ENCODE results near the gene METTL15.

METTL15 gene

DNA sequence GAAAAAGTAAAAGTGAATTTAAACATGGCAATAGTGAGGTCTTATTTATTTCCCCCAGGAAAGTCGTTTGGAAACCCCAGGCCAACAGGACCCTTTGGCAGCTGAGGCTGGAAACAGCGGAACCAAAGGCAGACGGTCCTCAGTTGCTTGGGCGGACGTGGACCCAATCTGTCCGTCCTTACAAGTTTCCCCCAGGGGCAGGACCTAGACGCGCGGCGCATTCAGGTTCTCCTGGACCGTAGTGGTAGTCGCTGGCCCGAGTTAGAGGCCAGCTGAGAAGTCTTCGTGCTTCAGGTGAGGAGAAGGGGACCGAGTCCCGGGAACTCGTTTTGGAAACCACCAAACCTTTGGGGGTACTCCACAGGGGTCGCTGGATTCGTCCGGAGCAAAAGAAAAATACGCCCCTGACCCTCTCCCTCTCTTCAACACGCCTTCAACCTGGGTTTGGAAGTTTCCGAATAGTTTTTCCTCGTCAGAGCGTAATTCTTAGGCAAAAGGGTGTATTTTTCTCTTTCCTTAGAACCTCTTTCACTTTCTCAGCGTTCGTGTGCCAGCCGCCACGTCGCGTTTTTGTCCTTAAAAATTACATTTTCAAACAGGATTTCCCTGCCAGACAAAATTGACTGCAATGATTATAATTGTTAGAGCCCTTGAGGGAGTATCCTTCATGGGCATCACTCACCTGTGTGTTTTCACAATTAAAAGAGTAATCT lies 2.1 kb downstream of the METTL15 start:
- Histone ChIP-seq H3K4me1 (ENCODE audit: insufficient read depth, low read length, severe bottlenecking) (peaks cover 50% of the 10 kb centered on the region), H3K36me3 (ENCODE audit: insufficient read depth, low read length) (peaks cover 18% of the 10 kb centered on the region; the same call in 1 of the 2 replicates), H3K9me2 (ENCODE audit: low read depth, low read length) (no peaks in the 10 kb centered on the region), H3K4me3 (ENCODE audit: low read depth, low read length, poor library complexity, severe bottlenecking) (peak overlapping the region; percentile 75), H3F3A (ENCODE audit: insufficient read depth, low read length) (no peaks in the 10 kb centered on the region), H3K4me2 (ENCODE audit: low read length) (peak overlapping the region; percentile 84), H3K27me3 (ENCODE audit: insufficient read depth, low read length) (no peaks in the 10 kb centered on the region), H3K79me2 (ENCODE audit: insufficient read depth, low read length) (peaks cover 55% of the 10 kb centered on the region), H3K9ac (ENCODE audit: low read length) (peak overlapping the region; percentile 80), H4K20me1 (ENCODE audit: insufficient read depth, low read length) (no peaks in the 10 kb centered on the region), H3K27ac (ENCODE audit: low read depth, low read length, poor library complexity, severe bottlenecking) (peak overlapping the region; percentile 30), H3K9me3 (ENCODE audit: low read length) (no peaks in the 10 kb centered on the region), H2AFZ (ENCODE audit: low read length) (peak overlapping the region; percentile 64)
- TF ChIP-seq, protein P1, sequence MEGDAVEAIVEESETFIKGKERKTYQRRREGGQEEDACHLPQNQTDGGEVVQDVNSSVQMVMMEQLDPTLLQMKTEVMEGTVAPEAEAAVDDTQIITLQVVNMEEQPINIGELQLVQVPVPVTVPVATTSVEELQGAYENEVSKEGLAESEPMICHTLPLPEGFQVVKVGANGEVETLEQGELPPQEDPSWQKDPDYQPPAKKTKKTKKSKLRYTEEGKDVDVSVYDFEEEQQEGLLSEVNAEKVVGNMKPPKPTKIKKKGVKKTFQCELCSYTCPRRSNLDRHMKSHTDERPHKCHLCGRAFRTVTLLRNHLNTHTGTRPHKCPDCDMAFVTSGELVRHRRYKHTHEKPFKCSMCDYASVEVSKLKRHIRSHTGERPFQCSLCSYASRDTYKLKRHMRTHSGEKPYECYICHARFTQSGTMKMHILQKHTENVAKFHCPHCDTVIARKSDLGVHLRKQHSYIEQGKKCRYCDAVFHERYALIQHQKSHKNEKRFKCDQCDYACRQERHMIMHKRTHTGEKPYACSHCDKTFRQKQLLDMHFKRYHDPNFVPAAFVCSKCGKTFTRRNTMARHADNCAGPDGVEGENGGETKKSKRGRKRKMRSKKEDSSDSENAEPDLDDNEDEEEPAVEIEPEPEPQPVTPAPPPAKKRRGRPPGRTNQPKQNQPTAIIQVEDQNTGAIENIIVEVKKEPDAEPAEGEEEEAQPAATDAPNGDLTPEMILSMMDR (IDR thresholded peaks at IDR 0.05; ENCODE audit: low read length), result no peak
- no peak for TF ChIP-seq EZH2 (IDR thresholded peaks at IDR 0.05; ENCODE audit: borderline replicate concordance, low read length)

DNA sequence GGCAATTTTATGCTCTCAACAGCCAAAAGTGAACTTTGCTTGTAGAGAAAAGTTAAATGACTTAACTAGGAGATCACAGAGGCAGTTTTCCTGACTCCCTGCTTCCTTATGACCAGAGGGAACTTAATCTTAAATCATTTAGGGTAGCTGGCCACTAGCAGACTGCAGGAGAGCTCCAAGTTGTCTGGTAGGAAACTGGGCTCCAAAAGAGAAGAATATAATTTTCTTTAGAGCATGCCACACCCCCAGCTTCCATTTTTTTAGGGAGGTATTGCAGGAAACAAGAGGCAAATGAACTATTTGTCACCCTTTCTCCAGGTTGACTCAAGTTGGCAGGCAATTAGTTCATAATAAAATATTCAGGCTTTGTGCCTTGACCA lies 2.6 kb downstream of the METTL15 start:
- Histone ChIP-seq H2AFZ (ENCODE audit: low read length) (no peak overlapping the region), H3K27ac (ENCODE audit: low read depth, low read length, poor library complexity, severe bottlenecking) (no peak overlapping the region), H3K4me1 (ENCODE audit: insufficient read depth, low read length, severe bottlenecking) (peaks cover 45% of the 10 kb centered on the region), H3K79me2 (ENCODE audit: insufficient read depth, low read length) (peaks cover 49% of the 10 kb centered on the region), H3K4me3 (ENCODE audit: low read depth, low read length, poor library complexity, severe bottlenecking) (peak overlapping the region; percentile 75), H3F3A (ENCODE audit: insufficient read depth, low read length) (no peaks in the 10 kb centered on the region), H3K36me3 (ENCODE audit: insufficient read depth, low read length) (peaks cover 18% of the 10 kb centered on the region; the same call in 1 of the 2 replicates), H3K9ac (ENCODE audit: low read length) (peak overlapping the region; percentile 80), H3K9me2 (ENCODE audit: low read depth, low read length) (no peaks in the 10 kb centered on the region), H3K4me2 (ENCODE audit: low read length) (peak overlapping the region; percentile 84), H3K9me3 (ENCODE audit: low read length) (no peaks in the 10 kb centered on the region), H4K20me1 (ENCODE audit: insufficient read depth, low read length) (no peaks in the 10 kb centered on the region), H3K27me3 (ENCODE audit: insufficient read depth, low read length) (no peaks in the 10 kb centered on the region)
- TF ChIP-seq, protein P1 (IDR thresholded peaks at IDR 0.05; ENCODE audit: low read length), result no peak
- TF ChIP-seq EZH2 (IDR thresholded peaks at IDR 0.05; ENCODE audit: borderline replicate concordance, low read length), result no peak

DNA sequence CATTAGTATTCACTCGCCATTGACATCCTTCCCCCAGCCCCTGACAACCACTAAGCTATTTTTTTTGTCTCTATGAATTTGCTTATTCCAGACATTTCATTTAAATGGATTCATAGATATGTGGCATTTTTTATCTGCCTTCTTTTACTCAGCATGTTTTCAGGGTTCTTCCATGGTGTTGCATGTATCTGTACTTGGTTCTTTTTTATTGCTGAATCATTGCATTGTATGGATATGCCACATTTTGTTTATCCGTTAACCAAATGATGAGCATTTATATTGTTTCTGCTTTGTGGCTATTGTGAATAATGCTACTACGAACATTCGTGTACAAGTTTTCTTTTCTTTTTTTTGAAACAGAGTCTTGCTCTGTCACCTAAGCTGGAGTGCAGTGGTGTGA lies 5.9 kb downstream of the METTL15 start:
- H3K4me2 ChIP-seq (ENCODE audit: low read length), result no peak overlapping the region
- no peaks in the 10 kb centered on the region for H3F3A ChIP-seq (ENCODE audit: insufficient read depth, low read length)
- TF ChIP-seq, protein P1 (IDR thresholded peaks at IDR 0.05; ENCODE audit: low read length), result no peak
- no peak for TF ChIP-seq EZH2 (IDR thresholded peaks at IDR 0.05; ENCODE audit: borderline replicate concordance, low read length)
- peaks cover 25% of the 10 kb centered on the region for H3K79me2 ChIP-seq (ENCODE audit: insufficient read depth, low read length)
- H3K4me3 ChIP-seq (ENCODE audit: low read depth, low read length, poor library complexity, severe bottlenecking), result no peak overlapping the region
- H3K27ac ChIP-seq (ENCODE audit: low read depth, low read length, poor library complexity, severe bottlenecking), result no peak overlapping the region
- no peaks in the 10 kb centered on the region for H3K9me3 ChIP-seq (ENCODE audit: low read length)
- no peaks in the 10 kb centered on the region for H4K20me1 ChIP-seq (ENCODE audit: insufficient read depth, low read length)
- no peaks in the 10 kb centered on the region for H3K9me2 ChIP-seq (ENCODE audit: low read depth, low read length)
- peaks cover 24% of the 10 kb centered on the region; the same call in 1 of the 2 replicates for H3K36me3 ChIP-seq (ENCODE audit: insufficient read depth, low read length)
- H3K4me1 ChIP-seq (ENCODE audit: insufficient read depth, low read length, severe bottlenecking), result peaks cover 26% of the 10 kb centered on the region
- H3K27me3 ChIP-seq (ENCODE audit: insufficient read depth, low read length), result no peaks in the 10 kb centered on the region
- H3K9ac ChIP-seq (ENCODE audit: low read length), result no peak overlapping the region
- H2AFZ ChIP-seq (ENCODE audit: low read length), result no peak overlapping the region

Measured in OCI-LY1 (cell line).